ENCODE data around the gene OPN5.

- TF ChIP-seq SP1 (IDR thresholded peaks at IDR 0.05) (no peak), BHLHE40 (IDR thresholded peaks at IDR 0.05; ENCODE audit: borderline replicate concordance) (no peak), FOXA1 (IDR thresholded peaks at IDR 0.05) (no peak), SUZ12 (IDR thresholded peaks at IDR 0.05) (no peak), FOXM1 (IDR thresholded peaks at IDR 0.05; ENCODE audit: borderline replicate concordance) (no peak)
Measured at GRCh38 chr6:47769982-47770381, 11.8 kb upstream of the OPN5 start.

Measured in HEK293T (cell line).